PC-3 (cell line): Measurements from ENCODE around the gene ZNF385A. TPM values are rescaled to one million over a fixed set of nuclear protein-coding genes. Genes with fewer than 3 reads are reported as not detected.

ENCODE experiments used
- ATAC-seq: fragments of 200-7000 bp; cut with Tn5 transposase; 2 replicates; pipeline ENCODE4 v1.9.1; 2020; ENCODE audit warnings: mild to moderate bottlenecking, moderate library complexity
- BruUV-seq: library from RNA; stranded (reverse); fragments of 400-500 nt; replicated peaks from 2 replicates; lab custom pipeline; 2021; lab: Mats Ljungman, UMichigan
- CTCF ChIA-PET: fragments of 300-600 bp; sonication (Branson Sonifier 250); formaldehyde crosslinking; loops from one replicate; lab custom pipeline; 2022; ENCODE audit warnings: antibody characterized with exemption; lab: Charles Lee
- POLR2A ChIA-PET: fragments of 300-600 bp; sonication (Branson Sonifier 250); formaldehyde crosslinking; loops from one replicate; lab custom pipeline; 2022; ENCODE audit warnings: antibody characterized with exemption; ENCODE audit not compliant: unreplicated experiment; lab: Charles Lee
- DNase-seq: peaks from one replicate; pipeline ENCODE4 v3.0.0-alpha.2; 2015
- H2AFZ ChIP-seq: fragments of 300-600 bp; sonication (generic); 2 replicates; pipeline ENCODE4 v1.6.0; 2016; ENCODE audit warnings: antibody characterized with exemption, low read length
- H3F3A ChIP-seq: fragments of 300-600 bp; sonication (generic); one replicate; pipeline ENCODE4 v1.6.0; 2017; ENCODE audit warnings: antibody characterized with exemption, low read length, control low read depth, mild to moderate bottlenecking; ENCODE audit not compliant: unreplicated experiment
- H3K27ac ChIP-seq: fragments of 300-600 bp; sonication (generic); 2 replicates; pipeline ENCODE4 v1.5.1; 2016; ENCODE audit warnings: mild to moderate bottlenecking, low read length
- H3K27me3 ChIP-seq: fragments of 300-600 bp; sonication (generic); 2 replicates; pipeline ENCODE4 v1.6.1; 2016; ENCODE audit warnings: low read length, mixed read lengths
- H3K36me3 ChIP-seq: fragments of 300-600 bp; sonication (generic); 2 replicates; pipeline ENCODE4 v1.6.1; 2016; ENCODE audit warnings: low read depth, mixed run types, low read length, mixed read lengths
- H3K4me1 ChIP-seq: fragments of 300-600 bp; sonication (generic); 2 replicates; pipeline ENCODE4 v1.5.1; 2016; ENCODE audit warnings: low read length; ENCODE audit not compliant: insufficient read depth
- H3K4me2 ChIP-seq: fragments of 300-600 bp; sonication (generic); 2 replicates; pipeline ENCODE4 v1.6.0; 2016; ENCODE audit warnings: low read length
- H3K4me3 ChIP-seq: fragments of 300-600 bp; sonication (generic); 2 replicates; pipeline ENCODE4 v1.5.1; 2016; ENCODE audit warnings: mild to moderate bottlenecking, low read length, mixed read lengths
- H3K79me2 ChIP-seq: fragments of 300-600 bp; sonication (generic); 2 replicates; pipeline ENCODE4 v1.6.1; 2017; ENCODE audit warnings: low read length, mixed read lengths
- H3K9ac ChIP-seq: fragments of 300-600 bp; sonication (generic); 2 replicates; pipeline ENCODE4 v1.6.0; 2016; ENCODE audit warnings: mild to moderate bottlenecking, low read length
- H3K9me2 ChIP-seq: fragments of 300-600 bp; sonication (generic); replicated peaks from 2 replicates; pipeline ENCODE4 v1.6.1; 2016; ENCODE audit warnings: mixed run types, low read length, mixed read lengths
- H3K9me3 ChIP-seq: fragments of 300-600 bp; sonication (generic); 2 replicates; pipeline ENCODE4 v1.6.1; 2016; ENCODE audit warnings: low read length, mixed read lengths
- H4K20me1 ChIP-seq: fragments of 300-600 bp; sonication (generic); 2 replicates; pipeline ENCODE4 v1.6.1; 2016; ENCODE audit warnings: low read length, mixed read lengths
- CTCF ChIP-seq: fragments of 300-600 bp; sonication (generic); conservative IDR thresholded peaks from 2 replicates; pipeline ENCODE4 v1.5.1; 2017; ENCODE audit warnings: antibody characterized with exemption, low read depth, mild to moderate bottlenecking, low read length
- EZH2 ChIP-seq: fragments of 300-600 bp; sonication (generic); IDR thresholded peaks from one replicate; pipeline ENCODE4 v1.6.1; 2017; ENCODE audit warnings: antibody characterized with exemption, mild to moderate bottlenecking, low read length; ENCODE audit not compliant: unreplicated experiment
- EZH2phosphoT487 ChIP-seq: fragments of 300-600 bp; sonication (generic); IDR thresholded peaks from 2 replicates; pipeline ENCODE4 v1.6.1; 2018; ENCODE audit warnings: mild to moderate bottlenecking, antibody characterized with exemption, low read length, borderline replicate concordance
- intact Hi-C: fragments of 100-400 bp; cut with micrococcal nuclease; formaldehyde crosslinking; loops from 2 replicates; pipeline ENCODE4 v1.9.0; 2023
- total RNA-seq: library from RNA; depleted of rRNA; stranded (reverse); fragments of >200 nt; gene quantifications from 2 replicates; pipeline ENCODE4 v1.2.3, GENCODE V29; 2014

ZNF385A gene
- total RNA-seq, 1 experiment from 2014 or later = 1.8 TPM

- Histone ChIP-seq H3K36me3 (peaks cover 17% of the 10 kb centered on the region; the same call in 1 of the 2 replicates), H2AFZ (no peak overlapping the region)
These were observed 16.6 kb upstream of the ZNF385A start for GRCh38 chr12:54401119-54401518.

GRCh38 chr12:54398995-54399793, 14.7 kb upstream of the ZNF385A start:
- H3K9me2 ChIP-seq = no peaks in the 10 kb centered on the region
- intact Hi-C loops = loop anchor here (1.0 kb wide), 1 partner anchor 40 kb away; no protein-coding TSS in a partner anchor
- ChIA-PET POLR2A (interaction anchor here (0.6 to 0.7 kb wide), 2 partner anchors 34 to 48 kb away, joined by 3 to 4 read pairs; no protein-coding TSS in a partner anchor), CTCF (interaction anchor here (0.7 to 2.5 kb wide), 10 partner anchors 12 to 181 kb away, joined by 3 to 101 read pairs (median 6); no protein-coding TSS in a partner anchor)
- DNase-seq (peak; percentile 92), ATAC-seq (peak; percentile 97)
- TF ChIP-seq CTCF (peak; percentile 98), EZH2 (no peak), EZH2phosphoT487 (no peak)
- no peak overlapping the region for H3K4me2 ChIP-seq
- H4K20me1 ChIP-seq = no peaks in the 10 kb centered on the region
- no TSS peak for BruUV-seq
- no peak overlapping the region for H3K27ac ChIP-seq
- H3K4me1 ChIP-seq = no peaks in the 10 kb centered on the region
- no peak overlapping the region for H2AFZ ChIP-seq
- H3K4me3 ChIP-seq = no peak overlapping the region
- no peaks in the 10 kb centered on the region for H3K9me3 ChIP-seq
- peaks cover 15% of the 10 kb centered on the region; the same call in 1 of the 2 replicates for H3K36me3 ChIP-seq
- H3K79me2 ChIP-seq = no peaks in the 10 kb centered on the region
- no peak overlapping the region for H3K9ac ChIP-seq
- no peaks in the 10 kb centered on the region for H3F3A ChIP-seq
- no peaks in the 10 kb centered on the region for H3K27me3 ChIP-seq

More at GRCh38 chr12:54401119-54401518, 16.6 kb upstream of the ZNF385A start:
- no peaks in the 10 kb centered on the region for H3K9me2 ChIP-seq
- no peak for TF ChIP-seq CTCF
- TF ChIP-seq EZH2 = no peak
- TF ChIP-seq EZH2phosphoT487 = no peak
- no peaks in the 10 kb centered on the region for H3K4me1 ChIP-seq
- no peaks in the 10 kb centered on the region for H4K20me1 ChIP-seq
- H3K27me3 ChIP-seq = no peaks in the 10 kb centered on the region
- DNase-seq (no peak), ATAC-seq (no peak)
- no peak overlapping the region for H3K4me2 ChIP-seq
- BruUV-seq = no TSS peak
- H3K9ac ChIP-seq = no peak overlapping the region
- CTCF ChIA-PET = interaction anchor here (2.5 kb wide), 1 partner anchor 38 kb away, joined by 101 read pairs; no protein-coding TSS in a partner anchor
- intact Hi-C loops = no loop called here
- no peaks in the 10 kb centered on the region for H3K79me2 ChIP-seq
- H3F3A ChIP-seq = no peaks in the 10 kb centered on the region
- POLR2A ChIA-PET = no interaction called here
- H3K9me3 ChIP-seq = no peaks in the 10 kb centered on the region
- H3K4me3 ChIP-seq = no peak overlapping the region
- H3K27ac ChIP-seq = no peak overlapping the region
